BE2C (cell line): ENCODE measurements around the gene WDHD1.
"Not testable (repeated sequence)": the region's sequence is repeated elsewhere in the genome, so short reads cannot be mapped to it uniquely, and the experiment has no call there.

Experiments used
- DNase-seq: peaks from one replicate; pipeline ENCODE4 v3.0.0-alpha.2; 2020
- H3K27me3 ChIP-seq: fragments of 250-450 bp; sonication (Bioruptor Pico); 2 replicates; pipeline ENCODE4 v1.5.1; 2020; ENCODE audit warnings: mild to moderate bottlenecking
- H3K36me3 ChIP-seq: fragments of 250-450 bp; sonication (Bioruptor Pico); 2 replicates; pipeline ENCODE4 v1.5.1; 2020; ENCODE audit warnings: mild to moderate bottlenecking
- H3K4me1 ChIP-seq: fragments of 250-450 bp; sonication (Bioruptor Pico); 2 replicates; pipeline ENCODE4 v1.5.1; 2020
- H3K4me3 ChIP-seq: 2 replicates; pipeline ENCODE4 v1.5.1; 2011; ENCODE audit warnings: low read depth, low read length
- H3K9me3 ChIP-seq: fragments of 250-450 bp; sonication (Bioruptor Pico); 2 replicates; pipeline ENCODE4 v1.5.1; 2020
- CTCF ChIP-seq: IDR thresholded peaks from 2 replicates; pipeline ENCODE4 v1.5.1; 2012; ENCODE audit warnings: mild to moderate bottlenecking, low read depth, low read length

WDHD1 gene

GRCh38 chr14:54909817-54910558, 116.9 kb downstream of the WDHD1 start:
- DNase-seq: no peak
- H3K27me3 ChIP-seq: no peaks in the 10 kb centered on the region
- H3K4me3 ChIP-seq: no peak overlapping the region
- H3K36me3 ChIP-seq: no peaks in the 10 kb centered on the region
- H3K4me1 ChIP-seq: no peaks in the 10 kb centered on the region
- H3K9me3 ChIP-seq: no peaks in the 10 kb centered on the region
- TF ChIP-seq CTCF: no peak

- not testable (repeated sequence) for H3K27me3 ChIP-seq, DNase-seq, H3K9me3 ChIP-seq, H3K4me3 ChIP-seq, H3K36me3 ChIP-seq, H3K4me1 ChIP-seq
These were observed 117.9 kb downstream of the WDHD1 start for GRCh38 chr14:54908973-54909372.

GRCh38 chr14:54908190-54908589, 118.7 kb downstream of the WDHD1 start:
- Histone ChIP-seq H3K9me3 (no peaks in the 10 kb centered on the region), H3K27me3 (no peaks in the 10 kb centered on the region), H3K4me3 (no peak overlapping the region), H3K36me3 (no peaks in the 10 kb centered on the region), H3K4me1 (no peaks in the 10 kb centered on the region)
- no peak for TF ChIP-seq CTCF
- no peak for DNase-seq

DNA sequence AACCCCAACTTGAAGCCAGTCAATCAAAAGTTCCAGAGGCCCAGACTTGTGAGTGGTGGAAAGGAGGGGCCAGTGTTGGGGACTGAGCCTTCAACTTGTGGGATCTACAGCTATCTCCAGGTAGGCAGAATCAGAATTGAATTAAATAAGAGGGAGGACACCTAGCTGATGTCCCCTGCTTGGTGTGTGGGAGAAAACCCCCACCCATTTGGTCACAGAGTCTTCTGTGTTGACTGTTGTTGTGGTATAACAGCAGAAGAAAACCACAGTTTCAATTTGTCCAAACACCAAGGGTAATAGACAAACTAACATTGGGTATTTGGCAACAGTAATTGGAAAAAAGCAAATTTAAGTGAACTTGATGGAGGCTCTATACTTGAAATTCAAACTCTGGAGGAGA, 120.8 kb downstream of the WDHD1 start:
- TF ChIP-seq CTCF: no peak
- no peak for DNase-seq
- Histone ChIP-seq H3K27me3 (no peaks in the 10 kb centered on the region), H3K4me3 (no peak overlapping the region), H3K36me3 (no peaks in the 10 kb centered on the region), H3K4me1 (peaks cover under 1% of the 10 kb centered on the region; the same call in 1 of the 2 replicates), H3K9me3 (no peaks in the 10 kb centered on the region)

- peak; percentile 87 for DNase-seq
- peaks cover 4% of the 10 kb centered on the region; the same call in 1 of the 2 replicates for H3K4me1 ChIP-seq
- peak; percentile 69 for TF ChIP-seq CTCF
- no peaks in the 10 kb centered on the region for H3K36me3 ChIP-seq
- peak within 1 kb of the TSS; percentile 94 for H3K4me3 ChIP-seq
- no peaks in the 10 kb centered on the region for H3K9me3 ChIP-seq
- no peaks in the 10 kb centered on the region for H3K27me3 ChIP-seq
These were observed 124.1 kb downstream of the WDHD1 start, which contains the start of gene GCH1 for GRCh38 chr14:54902521-54903420. Gene GCH1 (minus strand): TSS chr14:54902826. CDS start chr14:54902663, 163 bp downstream.

GRCh38 chr14:54902143-54902520, 124.8 kb downstream of the WDHD1 start:
- no peaks in the 10 kb centered on the region for H3K36me3 ChIP-seq
- H3K4me1 ChIP-seq: peaks cover 4% of the 10 kb centered on the region; the same call in 1 of the 2 replicates
- peak; percentile 70 for DNase-seq
- no peaks in the 10 kb centered on the region for H3K9me3 ChIP-seq
- TF ChIP-seq CTCF: no peak; the same call in 1 of the 2 replicates
- H3K4me3 ChIP-seq: peak overlapping the region; percentile 94
- no peaks in the 10 kb centered on the region for H3K27me3 ChIP-seq
